Neural crest cell (in vitro differentiated cells): ENCODE results near the gene CEP350. TPM values are rescaled to one million over a fixed set of nuclear protein-coding genes. Genes with fewer than 3 reads are reported as not detected.

Experiments used
- DNase-seq: peaks from one replicate; pipeline ENCODE4 v3.0.0; 2021; ENCODE audit warnings: low read depth, mixed read lengths, low spot score
- H3K27ac Mint-ChIP-seq: one replicate; pipeline ENCODE4 v1.8.0; 2021; ENCODE audit warnings: mild to moderate bottlenecking, mixed read lengths; ENCODE audit not compliant: unreplicated experiment
- H3K27me3 Mint-ChIP-seq: 2 replicates; pipeline ENCODE4 v1.8.0; 2021; ENCODE audit warnings: low read depth, mild to moderate bottlenecking, mixed read lengths
- H3K36me3 Mint-ChIP-seq: 2 replicates; pipeline ENCODE4 v1.8.0; 2021; ENCODE audit warnings: low read depth, mild to moderate bottlenecking, mixed read lengths
- H3K4me1 Mint-ChIP-seq: 2 replicates; pipeline ENCODE4 v1.8.0; 2021; ENCODE audit warnings: mixed read lengths
- H3K4me3 Mint-ChIP-seq: one replicate; pipeline ENCODE4 v1.8.0; 2021; ENCODE audit warnings: mild to moderate bottlenecking, mixed read lengths
- H3K9me3 Mint-ChIP-seq: 2 replicates; pipeline ENCODE4 v1.8.0; 2021; ENCODE audit warnings: mixed read lengths
- total RNA-seq: library from RNA; stranded (reverse); gene quantifications from 2 replicates; pipeline ENCODE4 v1.2.1, GENCODE V29; 2021
- TF ChIP-seq, protein P1 (sequence below): fragments of 200-600 bp; sonication (generic); conservative IDR thresholded peaks from 2 replicates; pipeline ENCODE4 v1.5.0; 2021; ENCODE audit warnings: antibody characterized with exemption, mild to moderate bottlenecking

The CEP350 gene
- total RNA-seq, 1 donor from 2014 or later, result 44.8 TPM

DNA sequence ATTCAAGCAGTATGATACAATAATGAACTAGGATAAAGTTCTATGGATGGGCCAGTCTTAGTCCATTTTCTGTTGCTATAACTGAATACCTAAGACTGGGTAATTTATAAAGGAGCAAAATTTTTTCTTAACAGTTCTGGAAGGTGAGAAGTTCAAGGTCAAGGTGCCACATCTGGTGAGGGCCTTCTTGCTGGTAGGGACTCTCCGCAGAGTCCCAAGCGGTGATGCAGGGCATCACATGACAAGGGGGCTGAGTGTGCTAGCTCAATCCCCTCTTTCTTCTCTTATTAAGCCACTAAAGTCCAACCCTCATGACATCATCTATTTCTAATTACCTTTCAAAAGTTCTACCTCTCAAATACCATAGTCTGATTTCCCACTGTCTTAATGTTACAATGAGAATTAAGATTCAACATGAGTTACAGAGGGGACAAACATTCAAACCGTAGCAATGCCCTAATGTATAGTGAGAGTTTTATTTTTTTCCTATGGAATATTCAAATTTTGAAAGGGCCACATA is 107.9 kb downstream of the CEP350 start:
- TF ChIP-seq, protein P1, sequence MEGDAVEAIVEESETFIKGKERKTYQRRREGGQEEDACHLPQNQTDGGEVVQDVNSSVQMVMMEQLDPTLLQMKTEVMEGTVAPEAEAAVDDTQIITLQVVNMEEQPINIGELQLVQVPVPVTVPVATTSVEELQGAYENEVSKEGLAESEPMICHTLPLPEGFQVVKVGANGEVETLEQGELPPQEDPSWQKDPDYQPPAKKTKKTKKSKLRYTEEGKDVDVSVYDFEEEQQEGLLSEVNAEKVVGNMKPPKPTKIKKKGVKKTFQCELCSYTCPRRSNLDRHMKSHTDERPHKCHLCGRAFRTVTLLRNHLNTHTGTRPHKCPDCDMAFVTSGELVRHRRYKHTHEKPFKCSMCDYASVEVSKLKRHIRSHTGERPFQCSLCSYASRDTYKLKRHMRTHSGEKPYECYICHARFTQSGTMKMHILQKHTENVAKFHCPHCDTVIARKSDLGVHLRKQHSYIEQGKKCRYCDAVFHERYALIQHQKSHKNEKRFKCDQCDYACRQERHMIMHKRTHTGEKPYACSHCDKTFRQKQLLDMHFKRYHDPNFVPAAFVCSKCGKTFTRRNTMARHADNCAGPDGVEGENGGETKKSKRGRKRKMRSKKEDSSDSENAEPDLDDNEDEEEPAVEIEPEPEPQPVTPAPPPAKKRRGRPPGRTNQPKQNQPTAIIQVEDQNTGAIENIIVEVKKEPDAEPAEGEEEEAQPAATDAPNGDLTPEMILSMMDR, result no peak
- Mint-ChIP-seq H3K4me3 (no peak overlapping the region), H3K4me1 (no peaks in the 10 kb centered on the region), H3K9me3 (no peaks in the 10 kb centered on the region), H3K27me3 (no peaks in the 10 kb centered on the region), H3K36me3 (peaks cover 15% of the 10 kb centered on the region), H3K27ac (no peak overlapping the region)
- no peak for DNase-seq

- Mint-ChIP-seq H3K27me3 (no peaks in the 10 kb centered on the region), H3K4me3 (no peak overlapping the region), H3K36me3 (peaks cover 14% of the 10 kb centered on the region), H3K9me3 (no peaks in the 10 kb centered on the region), H3K4me1 (no peaks in the 10 kb centered on the region), H3K27ac (no peak overlapping the region)
- DNase-seq, result no peak
- TF ChIP-seq, protein P1, result no peak
Observed at GRCh38 chr1:180065408-180065807, 110.8 kb downstream of the CEP350 start.

- no peaks in the 10 kb centered on the region for H3K9me3 Mint-ChIP-seq
- peaks cover 14% of the 10 kb centered on the region for H3K36me3 Mint-ChIP-seq
- H3K27me3 Mint-ChIP-seq, result no peaks in the 10 kb centered on the region
- no peaks in the 10 kb centered on the region for H3K4me1 Mint-ChIP-seq
- no peak overlapping the region for H3K4me3 Mint-ChIP-seq
- no peak for DNase-seq
- TF ChIP-seq, protein P1, result no peak
- H3K27ac Mint-ChIP-seq, result no peak overlapping the region
Observed at GRCh38 chr1:180066150-180066549, 111.5 kb downstream of the CEP350 start.

DNA sequence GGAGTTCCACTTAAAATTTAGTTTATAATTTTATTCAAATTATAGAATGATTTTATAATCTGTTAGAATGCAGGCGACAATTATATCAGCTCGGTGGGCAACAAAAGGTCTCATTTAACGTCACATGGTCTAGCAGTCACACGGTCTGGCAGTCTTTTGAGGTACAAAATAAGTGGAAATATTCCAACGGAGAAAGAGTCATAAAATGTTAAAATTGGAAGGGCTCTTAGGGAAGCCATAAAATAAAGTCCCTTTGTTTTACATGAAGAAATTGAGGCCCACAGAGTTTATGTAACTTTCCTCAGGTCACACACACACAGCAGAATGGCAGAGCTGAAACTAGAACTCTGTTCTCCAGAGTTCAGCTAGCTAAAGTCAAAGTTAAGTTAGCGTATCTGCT is 115.7 kb downstream of the CEP350 start:
- Mint-ChIP-seq H3K27ac (no peak overlapping the region), H3K36me3 (peaks cover 13% of the 10 kb centered on the region)

DNA sequence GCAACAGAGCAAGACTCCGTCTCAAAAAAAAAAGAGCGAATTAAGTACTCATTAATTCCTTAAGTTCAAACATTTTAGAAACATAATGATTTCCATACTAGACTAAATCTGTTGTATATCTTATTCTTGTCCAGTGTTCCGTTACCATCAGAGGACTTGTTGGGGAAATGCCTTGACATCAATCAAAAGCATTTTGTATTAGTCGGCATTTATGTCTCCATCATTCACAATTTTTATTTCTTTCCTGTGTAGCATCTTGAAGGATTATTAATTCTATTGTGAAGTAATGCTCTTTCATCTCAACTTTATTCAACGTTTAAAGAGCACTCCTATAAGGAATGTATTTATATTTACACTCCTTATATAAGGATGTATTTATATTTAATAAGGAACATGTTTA is 117.1 kb downstream of the CEP350 start:
- H3K27ac Mint-ChIP-seq, result no peak overlapping the region

More for the DNA sequence above, 115.7 kb downstream of the CEP350 start:
- DNase-seq, result no peak
- Mint-ChIP-seq H3K4me1 (no peaks in the 10 kb centered on the region), H3K4me3 (no peak overlapping the region), H3K9me3 (no peaks in the 10 kb centered on the region), H3K27me3 (no peaks in the 10 kb centered on the region)
- TF ChIP-seq, protein P1, result no peak

More for the DNA sequence above, 117.1 kb downstream of the CEP350 start:
- Mint-ChIP-seq H3K27me3 (no peaks in the 10 kb centered on the region), H3K4me3 (no peak overlapping the region), H3K9me3 (no peaks in the 10 kb centered on the region), H3K36me3 (peaks cover 17% of the 10 kb centered on the region), H3K4me1 (no peaks in the 10 kb centered on the region)
- DNase-seq, result no peak
- TF ChIP-seq, protein P1, result no peak
